Calu3 (cell line): ENCODE results near the gene OXSR1. TPM values are rescaled to one million over a fixed set of nuclear protein-coding genes. Genes with fewer than 3 reads are reported as not detected.

Source experiments
- BruUV-seq: library from RNA; stranded (reverse); fragments of 400-500 nt; replicated peaks from 2 replicates; lab custom pipeline; 2021; lab: Mats Ljungman, UMichigan
- CTCF ChIA-PET: fragments of 300-600 bp; sonication (Branson Sonifier 250); formaldehyde crosslinking; loops from one replicate; lab custom pipeline; 2022; ENCODE audit warnings: antibody characterized with exemption; lab: Charles Lee
- DNase-seq: peaks from one replicate; pipeline ENCODE4 v3.0.0; 2022
- H3K27ac Mint-ChIP-seq: one replicate; pipeline ENCODE4 v1.8.0; 2022; ENCODE audit warnings: mixed read lengths; ENCODE audit not compliant: unreplicated experiment
- H3K27me3 Mint-ChIP-seq: one replicate; pipeline ENCODE4 v1.8.0; 2022; ENCODE audit warnings: mixed read lengths; ENCODE audit not compliant: unreplicated experiment
- H3K36me3 Mint-ChIP-seq: one replicate; pipeline ENCODE4 v1.8.0; 2022; ENCODE audit warnings: mild to moderate bottlenecking, moderate library complexity, mixed read lengths; ENCODE audit not compliant: insufficient read depth, unreplicated experiment
- H3K4me1 Mint-ChIP-seq: one replicate; pipeline ENCODE4 v1.8.0; 2022; ENCODE audit warnings: mild to moderate bottlenecking, low read depth, mixed read lengths; ENCODE audit not compliant: unreplicated experiment
- H3K4me3 Mint-ChIP-seq: one replicate; pipeline ENCODE4 v1.8.0; 2022; ENCODE audit warnings: mild to moderate bottlenecking, low read depth, moderate library complexity, mixed read lengths; ENCODE audit not compliant: unreplicated experiment
- H3K9me3 Mint-ChIP-seq: one replicate; pipeline ENCODE4 v1.8.0; 2022; ENCODE audit warnings: low read depth, mixed read lengths; ENCODE audit not compliant: unreplicated experiment
- intact Hi-C: fragments of 100-400 bp; cut with micrococcal nuclease; formaldehyde crosslinking; loops from one replicate; pipeline ENCODE4 v1.10.0; 2022; ENCODE audit not compliant: unreplicated experiment
- total RNA-seq: library from RNA; stranded (reverse); gene quantifications from 2 replicates; pipeline ENCODE4 v1.2.3, GENCODE V29; 2022
- TF ChIP-seq, protein P1 (sequence below): fragments of 200-600 bp; IDR thresholded peaks from one replicate; pipeline ENCODE4 v1.8.0; 2022; ENCODE audit warnings: antibody characterized with exemption; ENCODE audit not compliant: unreplicated experiment

The OXSR1 gene
- total RNA-seq, 1 experiment from 2014 or later = 50.4 TPM

DNA sequence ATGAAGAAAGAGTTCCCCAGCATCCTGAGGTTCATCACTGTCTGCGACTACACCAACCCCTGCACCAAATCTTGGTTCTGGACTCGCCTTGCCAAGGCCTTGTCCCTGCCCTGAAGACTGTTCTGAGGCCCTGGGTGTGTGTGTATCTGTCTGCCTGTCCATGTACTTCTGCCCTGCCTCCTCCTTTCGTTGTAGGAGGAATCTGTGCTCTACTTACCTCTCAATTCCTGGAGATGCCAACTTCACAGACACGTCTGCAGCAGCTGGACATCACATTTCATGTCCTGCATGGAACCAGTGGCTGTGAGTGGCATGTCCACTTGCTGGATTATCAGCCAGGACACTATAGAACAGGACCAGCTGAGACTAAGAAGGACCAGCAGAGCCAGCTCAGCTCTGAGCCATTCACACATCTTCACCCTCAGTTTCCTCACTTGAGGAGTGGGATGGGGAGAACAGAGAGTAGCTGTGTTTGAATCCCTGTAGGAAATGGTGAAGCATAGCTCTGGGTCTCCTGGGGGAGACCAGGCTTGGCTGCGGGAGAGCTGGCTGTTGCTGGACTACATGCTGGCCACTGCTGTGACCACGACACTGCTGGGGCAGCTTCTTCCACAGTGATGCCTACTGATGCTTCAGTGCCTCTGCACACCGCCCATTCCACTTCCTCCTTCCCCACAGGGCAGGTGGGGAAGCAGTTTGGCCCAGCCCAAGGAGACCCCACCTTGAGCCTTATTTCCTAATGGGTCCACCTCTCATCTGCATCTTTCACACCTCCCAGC is 24.0 kb upstream of the OXSR1 start:
- peaks cover 30% of the 10 kb centered on the region for H3K36me3 Mint-ChIP-seq
- no peak overlapping the region for H3K4me3 Mint-ChIP-seq
- H3K27me3 Mint-ChIP-seq = no peaks in the 10 kb centered on the region
- no peaks in the 10 kb centered on the region for H3K9me3 Mint-ChIP-seq
- H3K27ac Mint-ChIP-seq = no peak overlapping the region
- TF ChIP-seq, protein P1, sequence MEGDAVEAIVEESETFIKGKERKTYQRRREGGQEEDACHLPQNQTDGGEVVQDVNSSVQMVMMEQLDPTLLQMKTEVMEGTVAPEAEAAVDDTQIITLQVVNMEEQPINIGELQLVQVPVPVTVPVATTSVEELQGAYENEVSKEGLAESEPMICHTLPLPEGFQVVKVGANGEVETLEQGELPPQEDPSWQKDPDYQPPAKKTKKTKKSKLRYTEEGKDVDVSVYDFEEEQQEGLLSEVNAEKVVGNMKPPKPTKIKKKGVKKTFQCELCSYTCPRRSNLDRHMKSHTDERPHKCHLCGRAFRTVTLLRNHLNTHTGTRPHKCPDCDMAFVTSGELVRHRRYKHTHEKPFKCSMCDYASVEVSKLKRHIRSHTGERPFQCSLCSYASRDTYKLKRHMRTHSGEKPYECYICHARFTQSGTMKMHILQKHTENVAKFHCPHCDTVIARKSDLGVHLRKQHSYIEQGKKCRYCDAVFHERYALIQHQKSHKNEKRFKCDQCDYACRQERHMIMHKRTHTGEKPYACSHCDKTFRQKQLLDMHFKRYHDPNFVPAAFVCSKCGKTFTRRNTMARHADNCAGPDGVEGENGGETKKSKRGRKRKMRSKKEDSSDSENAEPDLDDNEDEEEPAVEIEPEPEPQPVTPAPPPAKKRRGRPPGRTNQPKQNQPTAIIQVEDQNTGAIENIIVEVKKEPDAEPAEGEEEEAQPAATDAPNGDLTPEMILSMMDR = no peak
- no TSS peak for BruUV-seq
- peaks cover 33% of the 10 kb centered on the region for H3K4me1 Mint-ChIP-seq
- DNase-seq = no peak
- intact Hi-C loops = no loop called here
- CTCF ChIA-PET = no interaction called here

DNA sequence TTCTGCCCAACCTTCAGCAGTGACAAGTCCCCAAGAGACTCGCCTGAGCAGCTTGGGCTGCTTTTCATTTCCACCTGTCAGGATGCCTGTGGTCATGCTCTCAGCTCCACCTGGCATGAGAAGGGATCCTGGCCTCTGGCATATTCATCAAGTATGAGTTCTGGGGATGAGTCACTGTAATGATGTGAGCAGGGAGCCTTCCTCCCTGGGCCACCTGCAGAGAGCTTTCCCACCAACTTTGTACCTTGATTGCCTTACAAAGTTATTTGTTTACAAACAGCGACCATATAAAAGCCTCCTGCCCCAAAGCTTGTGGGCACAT is 23.4 kb upstream of the OXSR1 start:
- Mint-ChIP-seq H3K36me3 (peaks cover 24% of the 10 kb centered on the region), H3K4me3 (no peak overlapping the region), H3K9me3 (peaks cover 4% of the 10 kb centered on the region), H3K27ac (no peak overlapping the region), H3K27me3 (no peaks in the 10 kb centered on the region), H3K4me1 (peaks cover 32% of the 10 kb centered on the region)
- no peak for DNase-seq
- no TSS peak for BruUV-seq
- TF ChIP-seq, protein P1 = no peak
- intact Hi-C loops = no loop called here
- CTCF ChIA-PET = no interaction called here

DNA sequence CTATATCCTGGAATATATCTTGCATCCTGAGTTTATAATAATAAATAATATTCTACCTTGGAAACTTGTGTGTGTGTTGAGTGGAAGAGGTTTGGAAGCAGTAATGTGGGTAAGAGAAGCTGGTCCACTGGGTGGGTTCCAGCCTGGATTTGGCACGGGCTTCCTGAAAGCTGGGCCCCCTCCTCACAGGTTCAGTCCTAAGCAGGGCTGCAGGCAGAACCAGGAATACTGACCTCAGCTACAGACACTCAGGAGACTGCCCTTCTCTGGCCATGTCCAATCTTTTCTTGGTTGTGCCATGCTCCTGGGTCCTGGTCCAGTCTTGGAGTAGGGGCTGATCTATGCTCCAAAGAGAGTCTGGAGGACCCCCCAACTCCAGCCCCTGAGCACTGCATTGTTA is 22.4 kb upstream of the OXSR1 start:
- peaks cover 14% of the 10 kb centered on the region for H3K36me3 Mint-ChIP-seq
- no peak overlapping the region for H3K4me3 Mint-ChIP-seq
- H3K4me1 Mint-ChIP-seq = peaks cover 26% of the 10 kb centered on the region
- DNase-seq = no peak
- no TSS peak for BruUV-seq
- H3K27ac Mint-ChIP-seq = no peak overlapping the region
- H3K9me3 Mint-ChIP-seq = peaks cover 8% of the 10 kb centered on the region
- TF ChIP-seq, protein P1 = no peak
- no peaks in the 10 kb centered on the region for H3K27me3 Mint-ChIP-seq
- intact Hi-C loops = no loop called here
- CTCF ChIA-PET = interaction anchor here (1.6 kb wide), 1 partner anchor 10 kb away, joined by 3 read pairs; no protein-coding TSS in a partner anchor

DNA sequence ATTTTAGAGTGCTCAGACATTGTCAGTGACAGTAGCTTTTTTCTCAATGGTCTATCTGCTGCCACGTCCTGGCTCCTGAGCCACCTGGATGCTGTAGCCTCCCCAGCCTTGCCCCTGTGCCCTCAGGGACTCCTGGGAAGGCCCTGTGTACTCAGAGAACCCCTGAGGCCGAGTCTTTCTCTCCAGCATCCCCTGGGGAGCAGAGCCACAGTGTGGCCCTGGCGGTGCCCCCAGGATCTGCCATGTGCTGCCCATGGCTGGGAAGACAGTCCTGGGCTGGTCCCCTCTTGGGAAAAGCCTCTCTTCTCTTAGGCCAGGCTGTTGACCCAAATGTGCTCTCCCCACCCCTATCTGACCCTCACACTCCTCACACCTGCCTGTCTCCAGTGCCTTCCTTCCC is 21.8 kb upstream of the OXSR1 start:
- Mint-ChIP-seq H3K4me1 (peaks cover 21% of the 10 kb centered on the region), H3K27ac (no peak overlapping the region), H3K36me3 (peaks cover 8% of the 10 kb centered on the region), H3K9me3 (peaks cover 8% of the 10 kb centered on the region), H3K27me3 (no peaks in the 10 kb centered on the region), H3K4me3 (no peak overlapping the region)
- DNase-seq = no peak
- CTCF ChIA-PET = interaction anchor here (1.6 kb wide), 1 partner anchor 10 kb away, joined by 3 read pairs; no protein-coding TSS in a partner anchor
- intact Hi-C loops = no loop called here
- BruUV-seq = no TSS peak
- TF ChIP-seq, protein P1 = no peak
